GM12878 (cell line): Measurements from ENCODE around the gene CHPT1. TPM values are rescaled to one million over a fixed set of nuclear protein-coding genes. Genes with fewer than 3 reads are reported as not detected.

Source experiments
- CHD4 ChIP-seq: fragments of 200-600 bp; sonication (generic); IDR thresholded peaks from 2 replicates; pipeline ENCODE4 v1.6.1; 2016; ENCODE audit warnings: mild to moderate bottlenecking
- CREB1 ChIP-seq: IDR thresholded peaks from 2 replicates; pipeline ENCODE4 v1.6.1; 2012; ENCODE audit warnings: low read depth, mild to moderate bottlenecking, inconsistent platforms
- CREM ChIP-seq: IDR thresholded peaks from 2 replicates; pipeline ENCODE4 v1.6.1; 2014; ENCODE audit warnings: antibody characterized with exemption, low read depth
- E2F8 ChIP-seq: fragments of 450-650 bp; IDR thresholded peaks from 2 replicates; pipeline ENCODE4 v1.6.1; 2018; ENCODE audit warnings: mild to moderate bottlenecking, low read depth, moderate library complexity; ENCODE audit not compliant: partially characterized antibody
- EGR1 ChIP-seq, 2 experiments: IDR thresholded peaks; 1 replicate in 1 of 2; 2 replicates in 1 of 2; pipeline ENCODE4 v1.6.1; 2011 to 2012; ENCODE audit warnings: low read depth in 2 of 2, low read length in 2 of 2, borderline replicate concordance in 1 of 2, mild to moderate bottlenecking in 1 of 2, moderate library complexity in 1 of 2
- IKZF1 ChIP-seq: fragments of 450-650 bp; conservative IDR thresholded peaks from 2 replicates; pipeline ENCODE4 v1.6.1; 2017; ENCODE audit warnings: antibody characterized with exemption, mild to moderate bottlenecking
- JUND ChIP-seq: IDR thresholded peaks from 2 replicates; pipeline ENCODE4 v1.6.1; 2012; ENCODE audit warnings: low read depth, mild to moderate bottlenecking, low read length, improper control_type of control experiment, moderate library complexity
- MTA3 ChIP-seq: IDR thresholded peaks from 2 replicates; pipeline ENCODE4 v1.6.1; 2012; ENCODE audit warnings: low read length, inconsistent platforms, borderline replicate concordance
- NR2C1 ChIP-seq: fragments of 450-650 bp; IDR thresholded peaks from 2 replicates; pipeline ENCODE4 v1.6.1; 2017; ENCODE audit warnings: antibody characterized with exemption, mild to moderate bottlenecking, moderate library complexity
- POLR2AphosphoS2 ChIP-seq: IDR thresholded peaks from 2 replicates; pipeline ENCODE4 v1.6.1; 2011; ENCODE audit warnings: low read depth, mild to moderate bottlenecking, low read length, improper control_type of control experiment, moderate library complexity
- POU2F2 ChIP-seq: IDR thresholded peaks from 3 replicates; pipeline ENCODE4 v1.6.1; 2011; ENCODE audit warnings: low read depth, mild to moderate bottlenecking, low read length, borderline replicate concordance
- SMAD5 ChIP-seq: IDR thresholded peaks from 2 replicates; pipeline ENCODE4 v1.6.1; 2016; ENCODE audit warnings: antibody characterized with exemption, low read depth
- SMC3 ChIP-seq: IDR thresholded peaks from 2 replicates; pipeline ENCODE4 v1.6.1; 2011; ENCODE audit warnings: low read length, improper control_type of control experiment, borderline replicate concordance
- SP1 ChIP-seq: IDR thresholded peaks from one replicate; pipeline ENCODE4 v1.6.1; 2011; ENCODE audit warnings: low read depth, low read length
- TBL1XR1 ChIP-seq: IDR thresholded peaks from 2 replicates; pipeline ENCODE4 v1.6.1; 2012; ENCODE audit warnings: low read depth, low read length, improper control_type of control experiment
- TCF7 ChIP-seq: IDR thresholded peaks from 2 replicates; pipeline ENCODE4 v1.6.1; 2014; ENCODE audit warnings: antibody characterized with exemption, borderline replicate concordance
- WRNIP1 ChIP-seq: IDR thresholded peaks from 2 replicates; pipeline ENCODE4 v1.6.1; 2011; ENCODE audit warnings: low read depth, low read length, improper control_type of control experiment, borderline replicate concordance
- YY1 ChIP-seq: IDR thresholded peaks from 2 replicates; pipeline ENCODE4 v1.6.1; 2011; ENCODE audit warnings: low read depth, mild to moderate bottlenecking, low read length
- ZBED1 ChIP-seq: IDR thresholded peaks from 2 replicates; pipeline ENCODE4 v1.6.1; 2016; ENCODE audit warnings: borderline replicate concordance
- ZNF384 ChIP-seq: IDR thresholded peaks from 2 replicates; pipeline ENCODE4 v1.6.1; 2012; ENCODE audit warnings: low read depth, mild to moderate bottlenecking, low read length, improper control_type of control experiment, borderline replicate concordance
- ZNF622 ChIP-seq: fragments of 450-650 bp; IDR thresholded peaks from 2 replicates; pipeline ENCODE4 v1.6.1; 2017; ENCODE audit warnings: mild to moderate bottlenecking, inconsistent platforms
- polyA plus RNA-seq, 11 experiments: library from polyadenylated mRNA; depleted of rRNA in 4 of 11; unstranded in 6 of 11; stranded (reverse) in 5 of 11; fragments of >200 nt; fragmentation: Nextera tagmentation in 4 of 11; fragmentation: Illumina TruSeq in 1 of 11; extraction: Ambion mirVana in 4 of 11; extraction: Trizol in 1 of 11; gene quantifications; 1 replicate in 1 of 11; 2 replicates in 10 of 11; pipeline versions ENCODE4 v1.2.1 to v1.2.3, GENCODE V29; 2011 to 2016; ENCODE audit warnings: inconsistent platforms in 2 of 11, missing spikeins in 2 of 11, low read depth in 1 of 11
- total RNA-seq, 4 experiments: library from RNA; depleted of rRNA in 3 of 4; stranded (reverse); fragments of >200 nt in 3 of 4; fragmentation: Illumina TruSeq in 1 of 4; extraction: Trizol in 1 of 4; gene quantifications; 2 replicates each; pipeline versions ENCODE4 v1.2.1 to v1.2.3, GENCODE V29; 2013 to 2021
- TF ChIP-seq, protein P1 (sequence below): fragments of 450-650 bp; IDR thresholded peaks from 2 replicates; pipeline ENCODE4 v1.6.1; 2017; ENCODE audit warnings: mild to moderate bottlenecking, moderate library complexity
- TF ChIP-seq, protein P2 (sequence below): fragments of 450-650 bp; IDR thresholded peaks from 2 replicates; pipeline ENCODE4 v1.6.1; 2017; ENCODE audit warnings: borderline replicate concordance

CHPT1 gene
- total and polyA plus RNA-seq, 10 of the 15 experiments (the other 5 are each of a cell fraction or from before 2014, with no cell fraction given): 0.85 to 10.2 (median 3.9) TPM

GRCh38 chr12:101670007-101670671 is 27.3 kb upstream of the CHPT1 start (continued):
- TF ChIP-seq, protein P1, sequence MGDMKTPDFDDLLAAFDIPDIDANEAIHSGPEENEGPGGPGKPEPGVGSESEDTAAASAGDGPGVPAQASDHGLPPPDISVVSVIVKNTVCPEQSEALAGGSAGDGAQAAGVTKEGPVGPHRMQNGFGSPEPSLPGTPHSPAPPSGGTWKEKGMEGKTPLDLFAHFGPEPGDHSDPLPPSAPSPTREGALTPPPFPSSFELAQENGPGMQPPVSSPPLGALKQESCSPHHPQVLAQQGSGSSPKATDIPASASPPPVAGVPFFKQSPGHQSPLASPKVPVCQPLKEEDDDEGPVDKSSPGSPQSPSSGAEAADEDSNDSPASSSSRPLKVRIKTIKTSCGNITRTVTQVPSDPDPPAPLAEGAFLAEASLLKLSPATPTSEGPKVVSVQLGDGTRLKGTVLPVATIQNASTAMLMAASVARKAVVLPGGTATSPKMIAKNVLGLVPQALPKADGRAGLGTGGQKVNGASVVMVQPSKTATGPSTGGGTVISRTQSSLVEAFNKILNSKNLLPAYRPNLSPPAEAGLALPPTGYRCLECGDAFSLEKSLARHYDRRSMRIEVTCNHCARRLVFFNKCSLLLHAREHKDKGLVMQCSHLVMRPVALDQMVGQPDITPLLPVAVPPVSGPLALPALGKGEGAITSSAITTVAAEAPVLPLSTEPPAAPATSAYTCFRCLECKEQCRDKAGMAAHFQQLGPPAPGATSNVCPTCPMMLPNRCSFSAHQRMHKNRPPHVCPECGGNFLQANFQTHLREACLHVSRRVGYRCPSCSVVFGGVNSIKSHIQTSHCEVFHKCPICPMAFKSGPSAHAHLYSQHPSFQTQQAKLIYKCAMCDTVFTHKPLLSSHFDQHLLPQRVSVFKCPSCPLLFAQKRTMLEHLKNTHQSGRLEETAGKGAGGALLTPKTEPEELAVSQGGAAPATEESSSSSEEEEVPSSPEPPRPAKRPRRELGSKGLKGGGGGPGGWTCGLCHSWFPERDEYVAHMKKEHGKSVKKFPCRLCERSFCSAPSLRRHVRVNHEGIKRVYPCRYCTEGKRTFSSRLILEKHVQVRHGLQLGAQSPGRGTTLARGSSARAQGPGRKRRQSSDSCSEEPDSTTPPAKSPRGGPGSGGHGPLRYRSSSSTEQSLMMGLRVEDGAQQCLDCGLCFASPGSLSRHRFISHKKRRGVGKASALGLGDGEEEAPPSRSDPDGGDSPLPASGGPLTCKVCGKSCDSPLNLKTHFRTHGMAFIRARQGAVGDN: no peak
- no peak for TF ChIP-seq CREM
- TF ChIP-seq, protein P2, sequence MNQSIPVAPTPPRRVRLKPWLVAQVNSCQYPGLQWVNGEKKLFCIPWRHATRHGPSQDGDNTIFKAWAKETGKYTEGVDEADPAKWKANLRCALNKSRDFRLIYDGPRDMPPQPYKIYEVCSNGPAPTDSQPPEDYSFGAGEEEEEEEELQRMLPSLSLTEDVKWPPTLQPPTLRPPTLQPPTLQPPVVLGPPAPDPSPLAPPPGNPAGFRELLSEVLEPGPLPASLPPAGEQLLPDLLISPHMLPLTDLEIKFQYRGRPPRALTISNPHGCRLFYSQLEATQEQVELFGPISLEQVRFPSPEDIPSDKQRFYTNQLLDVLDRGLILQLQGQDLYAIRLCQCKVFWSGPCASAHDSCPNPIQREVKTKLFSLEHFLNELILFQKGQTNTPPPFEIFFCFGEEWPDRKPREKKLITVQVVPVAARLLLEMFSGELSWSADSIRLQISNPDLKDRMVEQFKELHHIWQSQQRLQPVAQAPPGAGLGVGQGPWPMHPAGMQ: no peak
- TF ChIP-seq E2F8: no peak
- TF ChIP-seq SMAD5: no peak
- no peak for TF ChIP-seq CREB1
- no peak for TF ChIP-seq CHD4
- TF ChIP-seq POU2F2: no peak
- TF ChIP-seq TCF7: no peak
- no peak for TF ChIP-seq NR2C1
- no peak for TF ChIP-seq TBL1XR1
- TF ChIP-seq ZNF384: no peak
- TF ChIP-seq MTA3: no peak
- no peak for TF ChIP-seq IKZF1
- no peak for TF ChIP-seq EGR1 (IDR thresholded peaks at IDR 0.05; ENCODE audit: borderline replicate concordance in 1 of 2, low read depth in 2 of 2, low read length in 2 of 2)
- no peak for TF ChIP-seq SP1
- no peak for TF ChIP-seq JUND
- TF ChIP-seq SMC3: peak; percentile 51; the same call in 1 of the 2 replicates
- no peak for TF ChIP-seq WRNIP1
- peak; percentile 68; the same call in 1 of the 2 replicates for TF ChIP-seq YY1
- TF ChIP-seq POLR2AphosphoS2: no peak
- TF ChIP-seq ZNF622: no peak
- TF ChIP-seq ZBED1: no peak
